PFSK-1 (cell line): ENCODE data around the gene NALCN.

Experiments used
- FOXP2 ChIP-seq: optimal IDR thresholded peaks from 2 replicates; pipeline ENCODE3; 2011; ENCODE audit warnings: borderline replicate concordance, control low read depth, inconsistent platforms; ENCODE audit not compliant: insufficient read depth; ENCODE audit errors: extremely low read length, extremely low read depth
- POLR2AphosphoS5 ChIP-seq: IDR thresholded peaks from 2 replicates; pipeline ENCODE4 v1.6.1; 2012; ENCODE audit warnings: low read depth, mild to moderate bottlenecking, control low read depth, low read length, moderate library complexity
- REST ChIP-seq, 2 experiments: IDR thresholded peaks; 2 replicates each; pipeline versions ENCODE4 v1.6.1 to v1.8.0; 2011 to 2012; ENCODE audit warnings: low read depth in 2 of 2, low read length in 2 of 2, control low read depth in 1 of 2, inconsistent platforms in 1 of 2, mild to moderate bottlenecking in 1 of 2, moderate library complexity in 1 of 2; ENCODE audit not compliant: insufficient read depth in 1 of 2
- SIN3A ChIP-seq: IDR thresholded peaks from 2 replicates; pipeline ENCODE4 v1.6.1; 2012; ENCODE audit warnings: mild to moderate bottlenecking, low read length, moderate library complexity, borderline replicate concordance; ENCODE audit not compliant: insufficient read depth
- TAF1 ChIP-seq: IDR thresholded peaks from 2 replicates; pipeline ENCODE4 v1.6.1; 2012; ENCODE audit warnings: low read length, control low read depth, borderline replicate concordance; ENCODE audit not compliant: insufficient read depth

NALCN gene

DNA sequence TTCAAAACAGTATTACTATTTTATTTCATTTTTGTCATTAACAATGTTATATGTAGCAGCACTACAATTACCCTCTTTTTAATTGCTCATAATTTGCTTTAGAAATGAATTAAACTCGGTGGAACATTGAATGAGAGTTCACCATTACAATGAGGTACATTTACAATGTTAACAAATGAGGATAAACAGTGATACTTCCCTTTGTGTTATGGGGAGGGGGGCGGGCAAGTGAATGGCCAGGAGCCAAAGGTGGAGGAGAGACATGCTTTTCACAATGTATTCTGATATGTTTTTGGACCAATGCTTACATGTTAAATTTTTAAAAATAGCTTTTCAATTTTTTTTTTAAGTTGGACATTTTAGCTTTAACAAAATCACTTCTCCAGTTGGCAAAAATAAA is 34.2 kb downstream of the NALCN start:
- TF ChIP-seq POLR2AphosphoS5 (no peak), SIN3A (no peak), FOXP2 (no peak), TAF1 (no peak)

GRCh38 chr13:101360525-101360924 is 55.8 kb downstream of the NALCN start:
- TF ChIP-seq TAF1 (no peak), REST (IDR thresholded peaks at IDR 0.05; ENCODE audit: insufficient read depth in 1 of 2, low read depth in 2 of 2, low read length in 2 of 2) (no peak), SIN3A (no peak), POLR2AphosphoS5 (no peak), FOXP2 (no peak)

DNA sequence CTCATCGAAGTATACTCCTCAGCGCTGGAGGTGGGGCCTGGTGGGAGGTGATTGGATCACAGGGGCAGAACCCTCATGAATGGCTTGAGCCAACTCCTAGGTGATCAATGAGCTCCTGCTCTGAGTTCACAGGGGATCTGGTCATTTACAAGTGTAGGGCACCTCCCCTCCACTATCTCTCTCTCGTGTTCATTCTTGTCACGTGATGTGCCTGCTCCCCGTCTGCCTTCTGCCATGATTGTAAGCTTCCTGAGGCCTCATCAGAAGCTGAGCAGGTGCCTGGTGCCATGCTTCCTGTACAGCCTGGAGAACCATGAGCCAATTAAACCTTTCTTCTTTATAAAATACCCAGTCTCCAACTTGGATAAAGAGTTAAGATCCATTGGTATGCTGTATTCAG is 61.4 kb downstream of the NALCN start:
- no peak for TF ChIP-seq SIN3A
- no peak for TF ChIP-seq POLR2AphosphoS5
- no peak for TF ChIP-seq REST (IDR thresholded peaks at IDR 0.05; ENCODE audit: insufficient read depth in 1 of 2, low read depth in 2 of 2, low read length in 2 of 2)
- TF ChIP-seq TAF1 = no peak
- TF ChIP-seq FOXP2 = no peak

DNA sequence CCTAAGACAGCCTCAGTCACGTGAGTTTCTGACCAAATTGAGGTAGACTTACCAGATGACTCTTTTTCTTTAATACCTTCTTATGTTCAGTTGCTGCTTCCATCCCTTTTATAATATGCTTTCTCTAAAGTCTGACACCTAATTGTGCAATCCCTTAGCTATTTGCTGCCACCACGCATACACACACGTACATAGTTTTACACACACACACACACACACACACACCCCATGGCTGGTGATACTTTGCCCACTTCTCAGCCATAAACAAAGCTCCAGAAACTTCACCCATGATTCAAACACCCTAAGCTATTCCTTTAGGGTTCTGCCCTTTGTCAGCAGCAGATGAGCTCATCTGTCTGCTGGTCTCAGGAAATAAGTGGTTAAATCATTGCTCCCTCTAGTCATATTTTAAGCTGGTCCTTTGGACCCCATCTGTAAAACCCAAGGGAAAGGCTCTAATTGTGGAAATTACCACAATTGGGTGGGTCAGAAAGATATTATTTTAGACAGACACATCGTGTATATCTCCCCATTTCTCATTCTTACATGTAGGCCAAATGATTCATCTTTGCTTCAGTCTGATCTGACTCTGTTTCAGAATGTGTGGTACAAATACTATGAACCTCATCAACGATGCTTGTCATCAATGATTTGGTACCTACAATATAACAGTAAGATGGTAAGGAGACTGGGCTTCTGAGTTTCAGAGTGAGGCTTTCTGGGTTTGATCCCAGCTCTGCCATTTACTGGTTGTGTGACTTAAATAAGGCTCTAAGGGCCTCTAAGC is 69.2 kb downstream of the NALCN start:
- TF ChIP-seq TAF1 = no peak
- no peak for TF ChIP-seq SIN3A
- no peak for TF ChIP-seq REST (IDR thresholded peaks at IDR 0.05; ENCODE audit: insufficient read depth in 1 of 2, low read depth in 2 of 2, low read length in 2 of 2)
- no peak for TF ChIP-seq POLR2AphosphoS5
- no peak for TF ChIP-seq FOXP2

DNA sequence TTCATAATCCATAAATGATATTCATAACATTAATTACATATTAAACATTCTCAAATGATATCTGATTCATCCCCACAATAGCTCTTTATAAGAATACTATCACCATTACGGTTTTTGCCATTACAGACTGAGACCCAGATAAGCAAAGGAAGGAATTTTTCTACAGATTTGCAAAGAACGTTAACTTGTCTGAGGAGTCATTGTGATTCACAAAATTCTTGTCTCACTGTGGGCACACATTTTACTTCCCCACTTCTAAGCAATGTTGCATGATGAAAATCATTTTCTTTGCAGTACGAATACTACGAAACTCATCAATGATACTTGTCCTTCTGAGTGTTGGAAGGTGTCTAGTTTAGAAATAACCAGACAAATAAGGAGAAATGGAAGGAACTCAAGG is 70.1 kb downstream of the NALCN start:
- TF ChIP-seq FOXP2 = no peak
- no peak for TF ChIP-seq REST (IDR thresholded peaks at IDR 0.05; ENCODE audit: insufficient read depth in 1 of 2, low read depth in 2 of 2, low read length in 2 of 2)
- no peak for TF ChIP-seq TAF1
- TF ChIP-seq POLR2AphosphoS5 = no peak
- no peak for TF ChIP-seq SIN3A
